ENCODE results near the gene PDE7B. TPM values are rescaled to one million over a fixed set of nuclear protein-coding genes. Genes with fewer than 3 reads are reported as not detected.

Gene PDE7B
- total RNA-seq, 1 donor from 2014 or later: 13.3 TPM

DNA sequence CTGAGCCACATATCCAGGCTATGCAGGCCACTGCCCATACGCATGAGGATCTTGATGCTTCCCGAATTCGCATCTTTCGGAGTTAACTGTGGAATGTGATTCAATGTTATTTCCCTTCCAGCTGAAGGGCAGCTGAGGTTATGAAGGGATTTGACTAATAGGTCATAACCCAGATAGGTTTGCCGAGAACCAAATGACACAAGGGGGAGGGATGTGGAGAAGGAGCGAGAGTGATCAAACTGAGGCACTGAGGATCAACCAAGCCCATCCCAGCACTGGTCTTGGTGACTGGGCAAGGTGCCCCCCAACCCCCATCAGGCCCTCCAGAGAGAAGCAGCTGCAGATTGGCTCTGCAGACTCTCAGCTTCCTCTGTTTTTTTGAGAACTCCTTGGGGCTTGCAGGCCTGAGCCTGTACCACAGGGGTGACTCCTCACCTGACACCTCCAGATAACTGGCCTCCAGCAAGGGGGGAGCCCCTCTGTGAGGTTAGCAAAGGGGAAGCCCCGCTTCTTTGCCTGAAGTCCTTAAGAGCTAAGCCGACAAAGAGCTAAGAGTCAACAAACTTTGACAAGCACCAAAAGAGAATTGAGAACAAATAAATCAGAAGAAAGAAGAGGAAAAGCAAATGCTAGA is 185.9 kb downstream of the PDE7B start:
- ATAC-seq: peak; percentile 28
- DNase-seq (ENCODE audit: low spot score): no peak
- intact Hi-C loops (cut with DNase I): no loop called here

GRCh38 chr6:136037876-136038460 is 186.5 kb downstream of the PDE7B start:
- intact Hi-C loops (cut with DNase I): no loop called here
- ATAC-seq (peak; percentile 53), DNase-seq (ENCODE audit: low spot score) (no peak)

- ATAC-seq: no peak
- DNase-seq (ENCODE audit: low spot score): no peak
- intact Hi-C loops (cut with DNase I): no loop called here
Measured at GRCh38 chr6:136038531-136038930, 187.0 kb downstream of the PDE7B start.

GRCh38 chr6:136039185-136039584 is 187.7 kb downstream of the PDE7B start:
- DNase-seq (ENCODE audit: low spot score) (no peak), ATAC-seq (no peak)
- intact Hi-C loops (cut with DNase I): no loop called here

- intact Hi-C loops (cut with DNase I): no loop called here
- DNase-seq (ENCODE audit: low spot score): no peak
- no peak for ATAC-seq
Measured at GRCh38 chr6:136050475-136050874, 199.0 kb downstream of the PDE7B start.

- ATAC-seq (peak; percentile 56), DNase-seq (ENCODE audit: low spot score) (no peak)
- intact Hi-C loops (cut with DNase I): no loop called here
Measured at GRCh38 chr6:136051140-136051775, 199.8 kb downstream of the PDE7B start.

DNA sequence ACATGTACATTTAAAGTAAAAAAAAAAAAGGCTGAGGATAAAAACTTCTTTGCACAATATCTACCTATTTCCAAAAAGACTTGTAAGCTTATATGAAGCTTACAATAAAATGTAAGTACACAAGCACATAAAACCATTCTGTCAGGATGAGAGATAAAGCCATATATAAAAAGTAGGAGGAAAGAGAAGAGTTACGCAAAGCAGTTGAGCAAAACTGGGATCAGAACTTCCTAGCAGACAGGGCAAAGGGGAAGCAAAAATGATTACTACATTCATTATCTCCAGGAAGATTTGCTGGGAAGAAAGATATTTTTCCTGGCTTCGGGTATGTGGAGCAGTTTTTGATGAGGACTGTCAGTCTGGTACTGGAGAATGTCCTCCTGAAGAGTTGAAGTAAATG is 200.5 kb downstream of the PDE7B start:
- intact Hi-C loops (cut with DNase I): no loop called here
- no peak for ATAC-seq
- DNase-seq (ENCODE audit: low spot score): no peak

DNA sequence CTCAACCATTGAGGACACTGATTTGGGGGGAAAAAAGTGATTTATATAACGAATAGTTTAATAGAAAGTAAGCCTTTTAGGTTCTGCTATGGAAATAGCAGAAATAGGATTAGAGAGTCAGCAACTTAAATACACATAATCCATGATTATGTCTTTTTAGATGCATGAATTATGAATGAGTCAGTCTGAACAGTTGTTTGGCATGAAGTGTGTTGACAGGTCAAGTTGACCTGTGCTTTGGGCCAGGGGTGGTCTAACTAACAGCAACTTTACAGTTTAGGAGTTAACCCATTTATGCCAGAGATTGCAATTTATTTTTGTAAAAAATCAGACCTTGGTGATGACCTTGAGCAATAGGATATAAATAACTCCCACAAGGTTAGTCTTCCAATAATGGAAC is 207.4 kb downstream of the PDE7B start:
- intact Hi-C loops (cut with DNase I): no loop called here
- no peak for ATAC-seq
- DNase-seq (ENCODE audit: low spot score): no peak

DNA sequence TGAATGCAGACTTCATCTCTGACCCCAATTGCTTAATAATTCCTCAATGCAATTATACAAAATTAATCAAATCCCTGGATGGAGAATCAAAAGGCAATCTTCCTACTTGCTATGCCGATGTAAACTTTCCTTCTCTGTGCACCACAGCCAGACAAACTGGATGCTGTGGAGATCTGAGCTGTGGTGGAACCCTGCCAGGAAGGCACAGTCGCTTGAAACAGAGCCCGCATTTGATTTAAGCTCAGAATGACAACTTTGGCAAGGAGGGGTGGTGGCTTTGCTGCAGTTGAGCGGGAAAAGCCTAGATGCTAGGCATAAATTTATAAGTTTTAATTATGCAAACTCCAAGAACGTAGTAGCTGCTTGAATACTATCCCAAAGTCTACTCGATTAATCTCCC is 207.8 kb downstream of the PDE7B start:
- ATAC-seq: peak; percentile 38
- intact Hi-C loops (cut with DNase I): no loop called here
- no peak for DNase-seq (ENCODE audit: low spot score)

DNA sequence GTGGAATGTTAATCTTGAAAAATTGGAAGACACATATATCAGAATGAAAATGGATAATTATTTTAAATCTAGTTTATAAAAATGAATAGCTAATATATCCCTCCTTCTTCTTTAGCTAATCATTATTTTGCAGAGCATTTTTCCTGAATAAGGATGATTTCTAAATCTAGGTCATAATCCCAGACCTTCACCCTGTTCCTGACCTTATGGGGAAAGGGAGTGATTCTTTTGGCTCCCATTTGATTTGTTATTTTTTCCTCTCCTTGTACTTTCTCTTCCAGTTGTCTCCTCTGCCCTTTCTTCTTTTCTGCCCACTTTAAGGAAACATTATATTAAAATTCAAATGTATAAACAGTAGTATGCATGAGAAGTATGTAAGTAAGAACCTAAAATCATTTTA is 208.6 kb downstream of the PDE7B start:
- DNase-seq (ENCODE audit: low spot score): no peak
- peak; percentile 58 for ATAC-seq
- intact Hi-C loops (cut with DNase I): no loop called here

DNA sequence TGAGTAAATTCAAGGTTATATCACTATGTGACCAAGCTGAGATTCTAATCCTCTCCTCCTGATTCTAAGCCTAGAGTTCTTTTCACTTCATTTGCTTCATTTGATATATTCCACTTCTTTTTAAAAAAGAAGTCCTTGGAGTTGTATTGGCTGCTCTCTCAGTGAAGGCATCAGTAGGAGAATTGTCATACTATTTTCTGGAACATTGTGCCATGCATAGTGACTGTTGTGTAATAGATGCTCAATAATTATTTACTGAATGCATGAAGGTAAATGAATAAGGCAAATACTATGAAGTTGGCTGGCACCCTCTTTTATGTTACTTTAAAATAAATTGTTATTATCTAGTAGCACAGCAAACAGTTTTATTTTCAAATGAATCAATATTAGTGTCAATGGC is 209.3 kb downstream of the PDE7B start:
- intact Hi-C loops (cut with DNase I): no loop called here
- ATAC-seq (no peak), DNase-seq (ENCODE audit: low spot score) (no peak)

DNA sequence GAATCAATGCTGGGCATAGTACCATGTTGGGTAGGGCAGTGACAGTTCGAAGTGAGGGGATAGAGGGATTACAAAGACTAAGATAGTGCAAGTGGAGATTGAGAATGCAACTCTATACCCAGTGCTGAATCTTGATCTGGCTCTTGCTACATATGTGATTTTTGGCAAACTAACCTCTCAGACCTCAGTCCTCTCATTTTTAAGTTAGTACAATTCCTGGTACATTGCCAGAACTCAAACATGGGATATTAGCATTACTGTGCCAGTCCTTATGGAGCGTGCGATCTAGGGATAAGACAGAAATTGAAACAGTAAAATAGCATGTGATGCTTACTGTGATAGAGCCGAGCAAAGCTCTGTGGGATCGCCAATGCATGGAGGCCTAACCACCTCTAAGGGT is 210.2 kb downstream of the PDE7B start:
- intact Hi-C loops (cut with DNase I): no loop called here

GRCh38 chr6:136063096-136063495 is 211.6 kb downstream of the PDE7B start:
- intact Hi-C loops (cut with DNase I): no loop called here
- no peak for ATAC-seq
- no peak for DNase-seq (ENCODE audit: low spot score)

More for the DNA sequence above, 210.2 kb downstream of the PDE7B start:
- no peak for DNase-seq (ENCODE audit: low spot score)
- ATAC-seq: no peak

GRCh38 chr6:136066005-136066404 is 214.5 kb downstream of the PDE7B start:
- DNase-seq (ENCODE audit: low spot score) (no peak), ATAC-seq (no peak)
- intact Hi-C loops (cut with DNase I): no loop called here

DNA sequence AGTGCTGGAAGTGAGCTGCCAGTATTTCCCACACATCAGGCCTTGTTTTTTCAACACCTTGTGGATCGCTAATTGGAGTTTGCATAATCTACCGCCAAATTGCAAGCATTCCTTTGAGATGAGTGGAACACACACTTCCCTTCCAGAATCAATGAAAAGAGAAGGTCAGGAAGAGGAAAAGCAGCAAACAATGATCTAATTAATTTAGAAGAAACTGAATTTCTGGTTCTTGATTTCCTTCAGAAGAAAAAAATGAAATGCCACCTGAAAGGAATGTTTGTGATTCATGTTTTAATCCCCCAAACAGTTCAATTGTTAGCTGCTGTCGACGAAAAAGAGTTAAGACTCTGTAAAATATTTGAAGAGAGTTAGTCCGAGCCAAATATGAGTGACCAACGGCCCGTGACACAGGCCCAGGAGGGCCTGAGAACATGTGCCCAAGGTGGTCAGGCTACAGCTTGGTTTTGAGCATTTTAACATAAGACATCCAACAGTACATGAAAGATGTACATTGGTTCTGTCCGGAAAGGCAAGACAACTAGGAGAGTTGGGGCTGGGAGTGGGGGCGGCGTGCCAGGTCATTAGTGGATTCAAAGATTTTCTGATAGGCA is 216.3 kb downstream of the PDE7B start:
- no peak for DNase-seq (ENCODE audit: low spot score)
- intact Hi-C loops (cut with DNase I): no loop called here
- no peak for ATAC-seq

DNA sequence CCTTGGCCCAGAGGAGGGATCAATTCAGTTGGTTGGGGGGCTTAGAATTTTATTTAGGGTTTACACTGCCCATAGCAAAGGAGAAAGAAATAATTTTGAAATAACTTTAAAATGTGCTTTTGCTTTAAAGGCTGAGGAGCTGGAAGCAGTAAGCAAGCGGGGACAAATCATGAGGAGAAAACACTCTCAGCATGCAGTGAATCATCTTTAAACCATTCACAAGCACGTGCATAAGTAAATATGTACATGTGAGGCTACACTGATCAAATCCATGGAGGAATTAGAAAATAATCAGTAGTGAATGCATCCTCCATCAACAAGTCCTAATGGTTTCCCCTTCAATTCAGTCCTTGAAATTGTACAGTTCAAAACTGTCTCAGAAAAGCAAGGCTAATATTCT is 217.6 kb downstream of the PDE7B start:
- intact Hi-C loops (cut with DNase I): no loop called here
- ATAC-seq: no peak

DNA sequence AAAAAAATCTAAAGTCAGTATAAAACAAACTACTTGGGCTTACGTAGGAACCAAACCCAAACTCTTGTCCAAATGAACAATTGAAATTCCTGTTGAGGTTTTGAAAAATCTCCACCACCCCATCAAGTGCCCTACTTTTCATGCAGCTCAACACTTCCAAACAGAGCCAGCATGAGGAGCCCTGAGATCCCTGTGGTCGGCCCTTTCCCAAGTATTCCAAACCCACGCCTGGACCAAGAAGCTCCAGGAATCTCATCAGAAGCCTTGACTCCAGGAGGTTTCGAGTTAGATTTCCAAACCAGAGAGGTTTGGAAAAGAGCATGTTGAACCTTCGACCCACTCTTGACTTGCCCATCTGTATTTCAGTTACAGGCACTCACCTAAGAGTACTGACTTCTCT is 219.3 kb downstream of the PDE7B start:
- no peak for ATAC-seq
- intact Hi-C loops (cut with DNase I): no loop called here
- no peak for DNase-seq (ENCODE audit: low spot score)

More for the DNA sequence above, 217.6 kb downstream of the PDE7B start:
- no peak for DNase-seq (ENCODE audit: low spot score)

DNA sequence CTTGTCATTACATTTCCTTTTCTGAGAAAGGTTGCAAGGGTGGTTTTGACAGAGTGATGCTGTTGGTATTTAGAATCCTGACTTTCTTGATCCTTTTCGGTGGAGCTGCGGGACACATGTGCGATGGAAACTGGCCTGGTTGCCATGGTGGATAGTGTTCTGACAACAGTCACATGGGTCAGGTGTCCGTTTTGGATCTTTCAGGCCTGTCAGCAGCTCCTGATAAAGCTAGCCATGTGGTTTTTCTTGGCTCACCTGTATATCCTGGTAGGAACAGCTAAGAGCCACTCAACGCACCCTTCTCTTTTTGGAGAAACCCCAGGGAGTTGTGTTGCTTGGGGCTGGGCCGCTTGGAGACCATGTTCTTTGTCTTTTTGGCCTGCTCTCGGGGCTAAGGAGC is 221.2 kb downstream of the PDE7B start:
- DNase-seq (ENCODE audit: low spot score): no peak
- ATAC-seq: no peak
- intact Hi-C loops (cut with DNase I): no loop called here

DNA sequence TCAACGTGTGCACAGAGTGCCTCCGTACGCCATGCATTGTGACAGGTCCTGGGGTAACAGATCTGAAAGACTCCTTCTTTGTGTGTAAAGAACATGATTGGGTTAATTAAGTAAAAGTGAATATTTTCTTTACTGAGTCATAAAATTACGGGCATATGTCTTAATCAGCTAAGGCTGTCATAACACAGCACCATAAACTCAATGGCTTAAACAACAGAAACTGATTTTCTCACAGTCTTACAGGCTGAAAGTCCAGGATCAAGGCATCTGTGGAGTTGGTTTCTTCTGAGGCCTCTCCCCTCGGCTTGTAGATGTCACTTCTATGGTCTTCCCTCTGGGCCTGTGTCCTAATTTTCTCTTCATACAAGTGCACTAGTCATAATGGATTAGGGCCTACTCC is 221.7 kb downstream of the PDE7B start:
- DNase-seq (ENCODE audit: low spot score) (no peak), ATAC-seq (no peak)
- intact Hi-C loops (cut with DNase I): no loop called here

DNA sequence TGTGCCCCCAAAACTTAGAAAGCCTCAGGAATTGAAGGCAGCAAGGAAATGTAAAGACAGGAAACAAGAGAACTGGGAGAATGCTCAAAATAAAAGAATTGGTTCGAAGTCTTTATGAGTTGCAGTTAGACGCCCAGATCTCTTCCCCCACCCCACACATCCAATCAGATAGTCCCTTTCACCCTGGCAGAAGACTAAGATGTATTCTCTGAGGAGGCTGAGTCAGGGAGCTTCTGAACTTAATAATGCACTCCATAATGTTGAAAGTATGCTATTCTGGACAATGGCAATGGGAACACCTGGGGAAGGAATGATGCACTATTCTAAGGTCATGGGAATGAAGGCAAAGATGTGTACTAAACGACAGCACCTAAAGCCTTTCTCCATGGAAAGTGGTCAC is 225.0 kb downstream of the PDE7B start:
- no peak for DNase-seq (ENCODE audit: low spot score)
- no peak for ATAC-seq
- intact Hi-C loops (cut with DNase I): no loop called here
